HCT116 (cell line): Measurements from ENCODE around the gene SGMS2. TPM values are rescaled to one million over a fixed set of nuclear protein-coding genes. Genes with fewer than 3 reads are reported as not detected.

Experiments used
- ATAC-seq: fragments of 200-7000 bp; cut with Tn5 transposase; 2 replicates; pipeline ENCODE4 v1.9.1; 2020; ENCODE audit warnings: mild to moderate bottlenecking, moderate library complexity
- BruUV-seq: library from RNA; stranded (reverse); fragments of 400-500 nt; replicated peaks from 2 replicates; lab custom pipeline; 2021; lab: Mats Ljungman, UMichigan
- CTCF ChIA-PET: fragments of 300-600 bp; sonication (Branson Sonifier 250); formaldehyde crosslinking; loops from one replicate; lab custom pipeline; 2021; ENCODE audit warnings: antibody characterized with exemption; lab: Charles Lee
- POLR2A ChIA-PET: fragments of 300-600, 350-600 bp; sonication (Branson Sonifier 250); formaldehyde crosslinking; loops from one replicate; lab custom pipeline; 2021; ENCODE audit warnings: antibody characterized with exemption; lab: Charles Lee
- RAD21 ChIA-PET, 2 experiments: fragments of 300-600 bp; sonication (Branson Sonifier 250); formaldehyde crosslinking; loops; one replicate each; lab custom pipeline; 2023; ENCODE audit warnings: low total read pairs in 2 of 2; ENCODE audit not compliant: uncharacterized antibody in 2 of 2, unreplicated experiment in 2 of 2, low non-redundant PET in 1 of 2; lab: Charles Lee
- DNase-seq: peaks from one replicate; pipeline ENCODE4 v3.0.0-alpha.2; 2010; ENCODE audit warnings: low read depth, low spot score
- H2AFZ ChIP-seq: fragments of 200-600 bp; shearing (Covaris generic), sonication (generic); 2 replicates; pipeline ENCODE4 v1.6.1; 2017; ENCODE audit warnings: low read depth, mixed run types, mixed read lengths, antibody characterized with exemption, low read length; ENCODE audit not compliant: poor library complexity, severe bottlenecking
- H3K27ac ChIP-seq: 2 replicates; pipeline ENCODE4 v1.5.1; 2012; ENCODE audit warnings: low read depth, low read length
- H3K27me3 ChIP-seq: fragments of 200-600 bp; sonication (generic); 2 replicates; pipeline ENCODE4 v1.6.1; 2016; ENCODE audit warnings: mixed run types, low read length, mixed read lengths; ENCODE audit not compliant: insufficient read depth
- H3K36me3 ChIP-seq, 2 experiments: fragments of 200-500 bp in 1 of 2; fragments of 200-600 bp in 1 of 2; sonication (Bioruptor generic) in 1 of 2; sonication (generic) in 1 of 2; 2 replicates each; pipeline versions ENCODE4 v1.5.1 to v1.6.1; 2014 to 2016; ENCODE audit warnings: low read length in 2 of 2, inconsistent platforms in 1 of 2, mixed read lengths in 1 of 2, mixed run types in 1 of 2; ENCODE audit not compliant: insufficient read depth in 2 of 2, control insufficient read depth in 1 of 2
- H3K4me1 ChIP-seq, 2 experiments: fragments of 200-600 bp in 1 of 2; sonication (generic) in 1 of 2; 2 replicates each; pipeline versions ENCODE4 v1.5.1 to v1.6.1; 2012 to 2017; ENCODE audit warnings: low read length in 2 of 2, inconsistent platforms in 1 of 2, mild to moderate bottlenecking in 1 of 2, mixed read lengths in 1 of 2, mixed run types in 1 of 2, moderate library complexity in 1 of 2; ENCODE audit not compliant: insufficient read depth in 2 of 2, control insufficient read depth in 1 of 2
- H3K4me2 ChIP-seq: fragments of 200-600 bp; sonication (generic); 2 replicates; pipeline ENCODE4 v1.6.1; 2017; ENCODE audit warnings: mixed run types, low read length, mixed read lengths
- H3K4me3 ChIP-seq, 2 experiments: fragments of 200-600 bp in 1 of 2; sonication (generic) in 1 of 2; replicated peaks in 1 of 2; 2 replicates each; pipeline ENCODE4 v1.5.1; 2011 to 2016; ENCODE audit warnings: low read length in 2 of 2, control low read depth in 1 of 2, low read depth in 1 of 2, mild to moderate bottlenecking in 1 of 2, mixed read lengths in 1 of 2, mixed run types in 1 of 2
- H3K79me2 ChIP-seq: fragments of 200-600 bp; sonication (generic); 2 replicates; pipeline ENCODE4 v1.6.1; 2017; ENCODE audit warnings: mild to moderate bottlenecking, mixed run types, low read length, moderate library complexity, mixed read lengths; ENCODE audit not compliant: insufficient read depth
- H3K9ac ChIP-seq: fragments of 200-600 bp; sonication (generic); 2 replicates; pipeline ENCODE4 v1.6.1; 2016; ENCODE audit warnings: low read length, mixed read lengths
- H3K9me2 ChIP-seq: fragments of 200-600 bp; sonication (generic), shearing (Covaris generic); 2 replicates; pipeline ENCODE4 v1.6.1; 2017; ENCODE audit warnings: mixed run types, mild to moderate bottlenecking, moderate library complexity; ENCODE audit not compliant: insufficient read depth
- H3K9me3 ChIP-seq, 2 experiments: fragments of 200-500 bp in 1 of 2; fragments of 200-600 bp in 1 of 2; sonication (Bioruptor generic) in 1 of 2; sonication (generic) in 1 of 2; 2 replicates each; pipeline ENCODE4 v1.6.1; 2014 to 2017; ENCODE audit warnings: low read length in 2 of 2, mixed read lengths in 2 of 2, inconsistent platforms in 1 of 2, low read depth in 1 of 2, mild to moderate bottlenecking in 1 of 2, mixed run types in 1 of 2, moderate library complexity in 1 of 2; ENCODE audit not compliant: control insufficient read depth in 1 of 2, insufficient read depth in 1 of 2
- H4K20me1 ChIP-seq: fragments of 200-600 bp; sonication (generic), shearing (Covaris generic); 2 replicates; pipeline ENCODE4 v1.6.1; 2017; ENCODE audit warnings: mixed run types, mild to moderate bottlenecking, moderate library complexity; ENCODE audit not compliant: insufficient read depth
- CBX3 ChIP-seq: IDR thresholded peaks from 2 replicates; pipeline ENCODE4 v1.6.1; 2012; ENCODE audit warnings: low read depth
- CEBPB ChIP-seq: IDR thresholded peaks from 2 replicates; pipeline ENCODE4 v1.6.1; 2012; ENCODE audit warnings: low read depth
- EGR1 ChIP-seq: IDR thresholded peaks from 2 replicates; pipeline ENCODE4 v1.6.1; 2012; ENCODE audit warnings: low read depth
- FOSL1 ChIP-seq: IDR thresholded peaks from 2 replicates; pipeline ENCODE4 v1.6.1; 2012; ENCODE audit warnings: low read depth
- POLR2A ChIP-seq: IDR thresholded peaks from 2 replicates; pipeline ENCODE4 v1.7.0; 2011; ENCODE audit warnings: borderline replicate concordance; ENCODE audit not compliant: insufficient read depth, insufficient read length; ENCODE audit errors: extremely low read depth
- RAD21 ChIP-seq: IDR thresholded peaks from 2 replicates; pipeline ENCODE4 v1.6.1; 2012; ENCODE audit warnings: low read depth, mild to moderate bottlenecking
- SIN3A ChIP-seq: IDR thresholded peaks from 2 replicates; pipeline ENCODE4 v1.6.1; 2012; ENCODE audit warnings: low read depth
- SP1 ChIP-seq: IDR thresholded peaks from 2 replicates; pipeline ENCODE4 v1.6.1; 2012; ENCODE audit warnings: low read depth
- TCF7L2 ChIP-seq: IDR thresholded peaks from 2 replicates; pipeline ENCODE4 v1.7.0; 2011; ENCODE audit warnings: borderline replicate concordance, inconsistent platforms; ENCODE audit not compliant: insufficient read depth, insufficient read length; ENCODE audit errors: extremely low read depth
- YY1 ChIP-seq: IDR thresholded peaks from 2 replicates; pipeline ENCODE4 v1.6.1; 2011; ENCODE audit warnings: low read length, low read depth, moderate library complexity, mild to moderate bottlenecking; ENCODE audit not compliant: insufficient replicate concordance; ENCODE audit errors: extremely low read depth
- intact Hi-C: fragments of 100-400 bp; cut with micrococcal nuclease; formaldehyde crosslinking; loops from 2 replicates; pipeline ENCODE4 v1.10.0; 2022
- total RNA-seq: library from RNA; stranded (reverse); gene quantifications from one replicate; pipeline ENCODE4 v1.2.1, GENCODE V29; 2021; ENCODE audit not compliant: unreplicated experiment
- TF ChIP-seq, protein P1 (sequence below), 3 experiments: fragments of 200-600 bp in 1 of 3; sonication (generic) in 1 of 3; IDR thresholded peaks in 2 of 3; conservative IDR thresholded peaks in 1 of 3; 2 replicates each; pipeline ENCODE4 v1.5.1; 2012 to 2017; ENCODE audit warnings: low read depth in 2 of 3, low read length in 2 of 3, antibody characterized with exemption in 1 of 3, borderline replicate concordance in 1 of 3, control low read depth in 1 of 3, mild to moderate bottlenecking in 1 of 3, mixed read lengths in 1 of 3, mixed run types in 1 of 3, moderate library complexity in 1 of 3; ENCODE audit not compliant: insufficient read depth in 1 of 3
- TF ChIP-seq, protein P2 (sequence below): IDR thresholded peaks from 2 replicates; pipeline ENCODE4 v1.6.1; 2012
- TF ChIP-seq, protein P3 (sequence below): IDR thresholded peaks from 2 replicates; pipeline ENCODE4 v1.6.1; 2011; ENCODE audit warnings: mild to moderate bottlenecking, low read length, moderate library complexity; ENCODE audit not compliant: insufficient replicate concordance; ENCODE audit errors: extremely low read depth

The SGMS2 gene
- total RNA-seq, 1 experiment from 2014 or later: 36.6 TPM

DNA sequence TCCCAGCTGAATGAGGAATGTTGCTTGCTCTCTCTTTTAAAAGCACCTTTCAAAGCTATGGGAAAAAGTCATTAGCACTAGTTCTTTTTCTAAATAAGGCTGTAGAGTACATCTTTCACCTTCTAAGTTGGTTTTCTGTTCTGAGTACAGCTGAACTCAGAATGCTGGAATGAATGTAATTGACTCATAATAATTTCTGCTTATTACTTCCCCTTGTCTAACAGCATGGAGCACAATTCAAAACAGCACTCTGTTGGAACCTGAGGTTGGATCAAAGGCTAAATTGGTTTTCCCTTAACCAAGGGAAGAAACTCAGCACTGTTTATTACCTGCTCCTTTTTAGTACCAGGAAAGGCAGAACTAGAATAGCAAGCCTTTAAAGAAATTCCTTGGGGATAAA is 73.1 kb downstream of the SGMS2 start:
- ChIA-PET RAD21 (no interaction called here), POLR2A (interaction anchor here (0.9 kb wide), 1 partner anchor 44 kb away, joined by 3 read pairs; no protein-coding TSS in a partner anchor), CTCF (no interaction called here)
- no peaks in the 10 kb centered on the region for H3K9me3 ChIP-seq
- no peak overlapping the region for H3K4me2 ChIP-seq
- no peaks in the 10 kb centered on the region for H4K20me1 ChIP-seq
- H2AFZ ChIP-seq: no peak overlapping the region
- H3K27ac ChIP-seq: no peak overlapping the region
- no peaks in the 10 kb centered on the region; a peak in 1 of 4 replicates for H3K36me3 ChIP-seq
- H3K4me1 ChIP-seq: peaks cover 18 to 34% of the 10 kb centered on the region in 2 experiments
- intact Hi-C loops: loop anchor here (2.0 kb wide), 1 partner anchor 73 kb away; the partner anchor contains the start of gene SGMS2
- no peak overlapping the region for H3K4me3 ChIP-seq
- no peak for DNase-seq
- no peak for ATAC-seq
- H3K9ac ChIP-seq: no peak overlapping the region
- TF ChIP-seq EGR1 (no peak), SP1 (peak; percentile 20; the same call in 1 of the 2 replicates), POLR2A (no peak), CBX3 (no peak)
- TF ChIP-seq, all 23 proteins: peak for 1
- no peaks in the 10 kb centered on the region for H3K9me2 ChIP-seq
- no TSS peak for BruUV-seq
- H3K27me3 ChIP-seq: no peaks in the 10 kb centered on the region
- peaks cover 13% of the 10 kb centered on the region; the same call in 1 of the 2 replicates for H3K79me2 ChIP-seq

DNA sequence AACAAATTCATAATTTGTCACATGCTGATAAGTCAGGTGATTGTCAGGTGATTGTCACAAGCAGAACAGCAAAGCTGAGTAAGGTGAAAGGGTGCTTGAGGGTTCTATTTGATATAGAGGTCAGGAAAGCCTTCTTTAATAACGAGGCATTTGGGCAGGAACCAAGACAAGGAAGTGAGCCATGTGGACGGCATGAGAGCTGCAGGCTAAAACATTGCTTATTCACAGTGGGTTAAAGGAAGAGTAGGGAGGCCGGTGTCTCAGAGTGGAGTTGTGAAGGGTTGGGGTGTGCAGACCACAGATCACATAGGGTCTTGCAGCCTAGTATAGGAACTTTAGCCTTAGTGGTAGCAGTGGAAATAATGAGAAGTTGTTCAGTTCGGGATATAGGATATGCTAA is 75.3 kb downstream of the SGMS2 start:
- Histone ChIP-seq H3K79me2 (peaks cover 13% of the 10 kb centered on the region; the same call in 1 of the 2 replicates), H3K4me3 (no peak overlapping the region), H3K9me3 (no peaks in the 10 kb centered on the region), H3K4me2 (no peak overlapping the region), H3K9me2 (no peaks in the 10 kb centered on the region), H4K20me1 (no peaks in the 10 kb centered on the region), H3K4me1 (peaks cover 18 to 32% of the 10 kb centered on the region in 2 experiments), H3K36me3 (no peaks in the 10 kb centered on the region; a peak in 1 of 4 replicates), H3K27me3 (no peaks in the 10 kb centered on the region), H2AFZ (no peak overlapping the region), H3K27ac (no peak overlapping the region), H3K9ac (no peak overlapping the region)
- POLR2A ChIA-PET: interaction anchor here (0.7 kb wide), 1 partner anchor 37 kb away, joined by 3 read pairs; no protein-coding TSS in a partner anchor
- CTCF ChIA-PET: no interaction called here
- intact Hi-C loops: no loop called here
- BruUV-seq: no TSS peak
- DNase-seq (no peak), ATAC-seq (no peak)
- RAD21 ChIA-PET: no interaction called here
- TF ChIP-seq SIN3A (no peak), YY1 (no peak), CBX3 (no peak), POLR2A (no peak), CEBPB (no peak), SP1 (no peak), TCF7L2 (no peak), EGR1 (no peak), RAD21 (no peak), FOSL1 (no peak)
- TF ChIP-seq, protein P1, sequence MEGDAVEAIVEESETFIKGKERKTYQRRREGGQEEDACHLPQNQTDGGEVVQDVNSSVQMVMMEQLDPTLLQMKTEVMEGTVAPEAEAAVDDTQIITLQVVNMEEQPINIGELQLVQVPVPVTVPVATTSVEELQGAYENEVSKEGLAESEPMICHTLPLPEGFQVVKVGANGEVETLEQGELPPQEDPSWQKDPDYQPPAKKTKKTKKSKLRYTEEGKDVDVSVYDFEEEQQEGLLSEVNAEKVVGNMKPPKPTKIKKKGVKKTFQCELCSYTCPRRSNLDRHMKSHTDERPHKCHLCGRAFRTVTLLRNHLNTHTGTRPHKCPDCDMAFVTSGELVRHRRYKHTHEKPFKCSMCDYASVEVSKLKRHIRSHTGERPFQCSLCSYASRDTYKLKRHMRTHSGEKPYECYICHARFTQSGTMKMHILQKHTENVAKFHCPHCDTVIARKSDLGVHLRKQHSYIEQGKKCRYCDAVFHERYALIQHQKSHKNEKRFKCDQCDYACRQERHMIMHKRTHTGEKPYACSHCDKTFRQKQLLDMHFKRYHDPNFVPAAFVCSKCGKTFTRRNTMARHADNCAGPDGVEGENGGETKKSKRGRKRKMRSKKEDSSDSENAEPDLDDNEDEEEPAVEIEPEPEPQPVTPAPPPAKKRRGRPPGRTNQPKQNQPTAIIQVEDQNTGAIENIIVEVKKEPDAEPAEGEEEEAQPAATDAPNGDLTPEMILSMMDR (IDR thresholded peaks at IDR 0.05 in 2 of 3, conservative IDR thresholded peaks at IDR 0.05 in 1 of 3; ENCODE audit: borderline replicate concordance in 1 of 3, insufficient read depth in 1 of 3, low read depth in 2 of 3, low read length in 2 of 3): no peak
- TF ChIP-seq, protein P2, sequence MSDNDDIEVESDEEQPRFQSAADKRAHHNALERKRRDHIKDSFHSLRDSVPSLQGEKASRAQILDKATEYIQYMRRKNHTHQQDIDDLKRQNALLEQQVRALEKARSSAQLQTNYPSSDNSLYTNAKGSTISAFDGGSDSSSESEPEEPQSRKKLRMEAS: no peak
- TF ChIP-seq, protein P3, sequence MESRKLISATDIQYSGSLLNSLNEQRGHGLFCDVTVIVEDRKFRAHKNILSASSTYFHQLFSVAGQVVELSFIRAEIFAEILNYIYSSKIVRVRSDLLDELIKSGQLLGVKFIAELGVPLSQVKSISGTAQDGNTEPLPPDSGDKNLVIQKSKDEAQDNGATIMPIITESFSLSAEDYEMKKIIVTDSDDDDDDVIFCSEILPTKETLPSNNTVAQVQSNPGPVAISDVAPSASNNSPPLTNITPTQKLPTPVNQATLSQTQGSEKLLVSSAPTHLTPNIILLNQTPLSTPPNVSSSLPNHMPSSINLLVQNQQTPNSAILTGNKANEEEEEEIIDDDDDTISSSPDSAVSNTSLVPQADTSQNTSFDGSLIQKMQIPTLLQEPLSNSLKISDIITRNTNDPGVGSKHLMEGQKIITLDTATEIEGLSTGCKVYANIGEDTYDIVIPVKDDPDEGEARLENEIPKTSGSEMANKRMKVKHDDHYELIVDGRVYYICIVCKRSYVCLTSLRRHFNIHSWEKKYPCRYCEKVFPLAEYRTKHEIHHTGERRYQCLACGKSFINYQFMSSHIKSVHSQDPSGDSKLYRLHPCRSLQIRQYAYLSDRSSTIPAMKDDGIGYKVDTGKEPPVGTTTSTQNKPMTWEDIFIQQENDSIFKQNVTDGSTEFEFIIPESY: no peak
